PC-9 (cell line): Measurements from ENCODE around the gene WNT9A. TPM values are rescaled to one million over a fixed set of nuclear protein-coding genes. Genes with fewer than 3 reads are reported as not detected.

Source experiments
- BruUV-seq: library from RNA; stranded (reverse); fragments of 400-500 nt; replicated peaks from 2 replicates; lab custom pipeline; 2021; lab: Mats Ljungman, UMichigan
- CTCF ChIA-PET: fragments of 300-600 bp; sonication (Branson Sonifier 250); formaldehyde crosslinking; loops from one replicate; lab custom pipeline; 2022; ENCODE audit warnings: antibody characterized with exemption; lab: Charles Lee
- POLR2A ChIA-PET: fragments of 300-600 bp; sonication (Branson Sonifier 250); formaldehyde crosslinking; loops from one replicate; lab custom pipeline; 2022; ENCODE audit warnings: antibody characterized with exemption; ENCODE audit not compliant: unreplicated experiment; lab: Charles Lee
- DNase-seq, 2 experiments: peaks; one replicate each; pipeline versions ENCODE4 v3.0.0 to v3.0.0-alpha.2; 2015 to 2022; ENCODE audit warnings: mixed read lengths in 1 of 2
- H2AFZ ChIP-seq: fragments of 200-600 bp; sonication (generic); 2 replicates; pipeline ENCODE4 v1.8.1; 2017; ENCODE audit warnings: antibody characterized with exemption
- H3F3A ChIP-seq: fragments of 200-600 bp; sonication (generic); 2 replicates; pipeline ENCODE4 v1.8.1; 2017; ENCODE audit warnings: antibody characterized with exemption, mild to moderate bottlenecking, low read depth; ENCODE audit not compliant: insufficient read depth
- H3K27ac ChIP-seq: fragments of 200-600 bp; sonication (generic); 2 replicates; pipeline ENCODE4 v1.6.1; 2016; ENCODE audit warnings: mixed run types
- H3K27me3 ChIP-seq: fragments of 200-600 bp; sonication (generic); 2 replicates; pipeline ENCODE4 v1.6.1; 2016; ENCODE audit warnings: low read depth, mixed run types; ENCODE audit not compliant: insufficient read depth
- H3K36me3 ChIP-seq: fragments of 200-600 bp; sonication (generic); 2 replicates; pipeline ENCODE4 v1.6.1; 2016; ENCODE audit warnings: low read depth, mixed run types
- H3K4me1 ChIP-seq: fragments of 200-600 bp; sonication (generic); replicated peaks from 2 replicates; pipeline ENCODE4 v1.6.1; 2016; ENCODE audit warnings: mixed run types; ENCODE audit not compliant: insufficient read depth
- H3K4me2 ChIP-seq: fragments of 200-600 bp; sonication (generic); 2 replicates; pipeline ENCODE4 v1.6.1; 2017; ENCODE audit warnings: mixed run types
- H3K4me3 ChIP-seq: fragments of 200-600 bp; sonication (generic); 2 replicates; pipeline ENCODE4 v1.6.1; 2016; ENCODE audit warnings: mixed run types
- H3K79me2 ChIP-seq: fragments of 200-600 bp; sonication (generic); 2 replicates; pipeline ENCODE4 v1.6.1; 2017; ENCODE audit warnings: low read depth, mixed run types
- H3K9me2 ChIP-seq: fragments of 200-600 bp; sonication (generic); 2 replicates; pipeline ENCODE4 v1.8.1; 2017; ENCODE audit warnings: mild to moderate bottlenecking; ENCODE audit not compliant: insufficient read depth
- H3K9me3 ChIP-seq: fragments of 200-600 bp; sonication (generic); 2 replicates; pipeline ENCODE4 v1.8.1; 2016; ENCODE audit warnings: low read depth; ENCODE audit not compliant: insufficient read depth
- H4K20me1 ChIP-seq: fragments of 200-600 bp; sonication (generic); 2 replicates; pipeline ENCODE4 v1.8.1; 2017; ENCODE audit not compliant: insufficient read depth
- CTCF ChIP-seq: fragments of 200-600 bp; sonication (generic); conservative IDR thresholded peaks from 2 replicates; pipeline ENCODE4 v1.6.1; 2017; ENCODE audit warnings: mixed run types, antibody characterized with exemption, mild to moderate bottlenecking, moderate library complexity
- EZH2 ChIP-seq: fragments of 200-600 bp; sonication (generic); IDR thresholded peaks from 2 replicates; pipeline ENCODE4 v1.8.0; 2017; ENCODE audit warnings: antibody characterized with exemption, low read depth
- intact Hi-C: fragments of 100-400 bp; cut with micrococcal nuclease; formaldehyde crosslinking; loops from one replicate; pipeline ENCODE4 v1.10.0; 2022; ENCODE audit not compliant: unreplicated experiment
- total RNA-seq: library from RNA; stranded (reverse); gene quantifications from 2 replicates; pipeline ENCODE4 v1.2.3, GENCODE V29; 2021

WNT9A gene
- total RNA-seq, 1 experiment from 2014 or later: 42.4 TPM

GRCh38 chr1:227939791-227940771, 7.7 kb downstream of the WNT9A start:
- TF ChIP-seq EZH2 (no peak), CTCF (no peak)
- CTCF ChIA-PET: no interaction called here
- Histone ChIP-seq H3K79me2 (peaks cover 13% of the 10 kb centered on the region), H3K9me3 (peaks cover 19% of the 10 kb centered on the region), H3K4me1 (peaks cover 4% of the 10 kb centered on the region), H3K4me3 (no peak overlapping the region), H3K4me2 (no peak overlapping the region), H3F3A (peaks cover 22% of the 10 kb centered on the region), H3K27me3 (no peaks in the 10 kb centered on the region), H4K20me1 (no peaks in the 10 kb centered on the region), H3K9me2 (no peaks in the 10 kb centered on the region), H3K27ac (no peak overlapping the region), H2AFZ (no peak overlapping the region), H3K36me3 (no peaks in the 10 kb centered on the region)
- BruUV-seq: no TSS peak
- intact Hi-C loops: no loop called here
- no peak for DNase-seq
- POLR2A ChIA-PET: interaction anchor here (0.8 kb wide), 1 partner anchor 590 kb away, joined by 3 read pairs; no protein-coding TSS in a partner anchor

GRCh38 chr1:227938911-227939790, 8.6 kb downstream of the WNT9A start:
- H3K27ac ChIP-seq: no peak overlapping the region
- H3F3A ChIP-seq: peaks cover 31% of the 10 kb centered on the region
- CTCF ChIA-PET: interaction anchor here (0.6 kb wide), 1 partner anchor 15 kb away, joined by 3 read pairs; no protein-coding TSS in a partner anchor
- peaks cover 5% of the 10 kb centered on the region; the same call in 1 of the 2 replicates for H3K79me2 ChIP-seq
- POLR2A ChIA-PET: interaction anchor here (0.6 to 0.8 kb wide), 3 partner anchors 11 to 589 kb away, joined by 3 to 5 read pairs (median 3); no protein-coding TSS in a partner anchor
- H3K4me1 ChIP-seq: no peaks in the 10 kb centered on the region
- H2AFZ ChIP-seq: no peak overlapping the region
- BruUV-seq: no TSS peak
- H3K4me2 ChIP-seq: no peak overlapping the region
- TF ChIP-seq EZH2: no peak
- no peak for TF ChIP-seq CTCF
- no peaks in the 10 kb centered on the region for H3K9me2 ChIP-seq
- H4K20me1 ChIP-seq: no peaks in the 10 kb centered on the region
- no peaks in the 10 kb centered on the region for H3K36me3 ChIP-seq
- H3K27me3 ChIP-seq: no peaks in the 10 kb centered on the region
- no peak overlapping the region for H3K4me3 ChIP-seq
- intact Hi-C loops: no loop called here
- DNase-seq: no peak
- peaks cover 20% of the 10 kb centered on the region for H3K9me3 ChIP-seq

- DNase-seq: no peak
- H3K9me2 ChIP-seq: no peaks in the 10 kb centered on the region
- H3K27ac ChIP-seq: no peak overlapping the region
- no peaks in the 10 kb centered on the region for H3K36me3 ChIP-seq
- BruUV-seq: no TSS peak
- no peaks in the 10 kb centered on the region for H3K4me1 ChIP-seq
- intact Hi-C loops: no loop called here
- ChIA-PET POLR2A (no interaction called here), CTCF (no interaction called here)
- H3F3A ChIP-seq: peaks cover 40% of the 10 kb centered on the region
- no peak overlapping the region for H2AFZ ChIP-seq
- H3K79me2 ChIP-seq: no peaks in the 10 kb centered on the region
- H4K20me1 ChIP-seq: no peaks in the 10 kb centered on the region
- H3K4me3 ChIP-seq: no peak overlapping the region
- no peak for TF ChIP-seq CTCF
- no peak for TF ChIP-seq EZH2
- H3K9me3 ChIP-seq: peaks cover 20% of the 10 kb centered on the region
- no peaks in the 10 kb centered on the region for H3K27me3 ChIP-seq
- H3K4me2 ChIP-seq: no peak overlapping the region
These were observed 9.5 kb downstream of the WNT9A start for GRCh38 chr1:227938276-227938675.
